Skeletal muscle tissue (tissue), 4 donors: ENCODE data around the gene THSD8. TPM values are rescaled to one million over a fixed set of nuclear protein-coding genes. Genes with fewer than 3 reads are reported as not detected.

Source experiments
- H3K27ac ChIP-seq: one replicate; pipeline ENCODE4 v1.7.0; 2013; ENCODE audit warnings: mild to moderate bottlenecking, low read depth, low read length, inconsistent platforms
- H3K27me3 ChIP-seq, 3 donors: one replicate each; pipeline ENCODE4 v1.7.0; 2013; ENCODE audit warnings: low read length in 3 of 3; ENCODE audit not compliant: control insufficient read depth in 3 of 3, insufficient read depth in 3 of 3
- H3K36me3 ChIP-seq, 3 donors: one replicate each; pipeline ENCODE4 v1.7.0; 2013; ENCODE audit warnings: low read length in 3 of 3; ENCODE audit not compliant: control insufficient read depth in 3 of 3, insufficient read depth in 3 of 3
- H3K4me1 ChIP-seq, 3 donors: one replicate each; pipeline ENCODE4 v1.7.0; 2013; ENCODE audit warnings: low read length in 3 of 3, mild to moderate bottlenecking in 3 of 3; ENCODE audit not compliant: control insufficient read depth in 3 of 3, insufficient read depth in 3 of 3
- H3K4me3 ChIP-seq, 3 donors: one replicate each; pipeline ENCODE4 v1.7.0; 2013; ENCODE audit warnings: low read length in 3 of 3
- H3K9ac ChIP-seq, 3 donors: one replicate each; pipeline ENCODE4 v1.7.0; 2013; ENCODE audit warnings: low read length in 3 of 3, mild to moderate bottlenecking in 3 of 3, moderate library complexity in 2 of 3, low read depth in 1 of 3
- H3K9me3 ChIP-seq, 3 donors: one replicate each; pipeline ENCODE4 v1.7.0; 2013; ENCODE audit warnings: low read length in 3 of 3; ENCODE audit not compliant: control insufficient read depth in 3 of 3
- total RNA-seq: library from RNA; depleted of rRNA; stranded (reverse); fragments of >200 nt; gene quantifications from one replicate; pipeline ENCODE4 v1.2.3, GENCODE V29; 2014
- donor health status: Osteomylitis.

Gene THSD8
- total RNA-seq, 1 donor from 2014 or later, result not detected

DNA sequence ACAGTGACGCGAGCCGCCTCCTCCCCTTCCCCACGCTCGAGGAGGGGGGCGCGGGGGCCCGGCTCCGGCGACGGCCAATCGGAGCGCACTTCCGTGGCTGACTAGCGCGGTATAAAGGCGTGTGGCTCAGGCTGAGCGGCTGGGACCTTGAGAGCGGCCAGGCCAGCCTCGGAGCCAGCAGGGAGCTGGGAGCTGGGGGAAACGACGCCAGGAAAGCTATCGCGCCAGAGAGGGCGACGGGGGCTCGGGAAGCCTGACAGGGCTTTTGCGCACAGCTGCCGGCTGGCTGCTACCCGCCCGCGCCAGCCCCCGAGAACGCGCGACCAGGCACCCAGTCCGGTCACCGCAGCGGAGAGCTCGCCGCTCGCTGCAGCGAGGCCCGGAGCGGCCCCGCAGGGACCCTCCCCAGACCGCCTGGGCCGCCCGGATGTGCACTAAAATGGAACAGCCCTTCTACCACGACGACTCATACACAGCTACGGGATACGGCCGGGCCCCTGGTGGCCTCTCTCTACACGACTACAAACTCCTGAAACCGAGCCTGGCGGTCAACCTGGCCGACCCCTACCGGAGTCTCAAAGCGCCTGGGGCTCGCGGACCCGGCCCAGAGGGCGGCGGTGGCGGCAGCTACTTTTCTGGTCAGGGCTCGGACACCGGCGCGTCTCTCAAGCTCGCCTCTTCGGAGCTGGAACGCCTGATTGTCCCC, 10.4 kb upstream of the THSD8 start, which contains the start of gene JUNB:
Gene JUNB (plus strand): TSS at position 142 of the 706 bp plus-strand sequence. CDS start 286 bp downstream, at position 428.
- peak within 1 kb of the TSS; percentile 99 for H3K27ac ChIP-seq
- H3K36me3 ChIP-seq, result peaks cover 0 to 4% (median under 1%) of the 10 kb centered on the region in 3 donors
- peaks cover 48 to 54% (median 49%) of the 10 kb centered on the region in 3 donors for H3K4me1 ChIP-seq
- peak within 1 kb of the TSS; percentile 93 to 98 (median 93) for H3K4me3 ChIP-seq
- no peaks in the 10 kb centered on the region for H3K9me3 ChIP-seq
- no peaks in the 10 kb centered on the region for H3K27me3 ChIP-seq
- H3K9ac ChIP-seq, result peak within 1 kb of the TSS; percentile 96 to 99 (median 98)

DNA sequence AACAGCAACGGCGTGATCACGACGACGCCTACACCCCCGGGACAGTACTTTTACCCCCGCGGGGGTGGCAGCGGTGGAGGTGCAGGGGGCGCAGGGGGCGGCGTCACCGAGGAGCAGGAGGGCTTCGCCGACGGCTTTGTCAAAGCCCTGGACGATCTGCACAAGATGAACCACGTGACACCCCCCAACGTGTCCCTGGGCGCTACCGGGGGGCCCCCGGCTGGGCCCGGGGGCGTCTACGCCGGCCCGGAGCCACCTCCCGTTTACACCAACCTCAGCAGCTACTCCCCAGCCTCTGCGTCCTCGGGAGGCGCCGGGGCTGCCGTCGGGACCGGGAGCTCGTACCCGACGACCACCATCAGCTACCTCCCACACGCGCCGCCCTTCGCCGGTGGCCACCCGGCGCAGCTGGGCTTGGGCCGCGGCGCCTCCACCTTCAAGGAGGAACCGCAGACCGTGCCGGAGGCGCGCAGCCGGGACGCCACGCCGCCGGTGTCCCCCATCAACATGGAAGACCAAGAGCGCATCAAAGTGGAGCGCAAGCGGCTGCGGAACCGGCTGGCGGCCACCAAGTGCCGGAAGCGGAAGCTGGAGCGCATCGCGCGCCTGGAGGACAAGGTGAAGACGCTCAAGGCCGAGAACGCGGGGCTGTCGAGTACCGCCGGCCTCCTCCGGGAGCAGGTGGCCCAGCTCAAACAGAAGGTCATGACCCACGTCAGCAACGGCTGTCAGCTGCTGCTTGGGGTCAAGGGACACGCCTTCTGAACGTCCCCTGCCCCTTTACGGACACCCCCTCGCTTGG, 9.6 kb upstream of the THSD8 start:
- Histone ChIP-seq H3K9ac (peak overlapping the region; percentile 95 to 99 (median 98)), H3K4me3 (peak overlapping the region; percentile 93 to 98 (median 93)), H3K4me1 (peaks cover 45 to 53% (median 46%) of the 10 kb centered on the region in 3 donors), H3K27me3 (no peaks in the 10 kb centered on the region), H3K9me3 (no peaks in the 10 kb centered on the region), H3K27ac (peak overlapping the region; percentile 99), H3K36me3 (peaks cover 2 to 9% (median 8%) of the 10 kb centered on the region in 3 donors)

DNA sequence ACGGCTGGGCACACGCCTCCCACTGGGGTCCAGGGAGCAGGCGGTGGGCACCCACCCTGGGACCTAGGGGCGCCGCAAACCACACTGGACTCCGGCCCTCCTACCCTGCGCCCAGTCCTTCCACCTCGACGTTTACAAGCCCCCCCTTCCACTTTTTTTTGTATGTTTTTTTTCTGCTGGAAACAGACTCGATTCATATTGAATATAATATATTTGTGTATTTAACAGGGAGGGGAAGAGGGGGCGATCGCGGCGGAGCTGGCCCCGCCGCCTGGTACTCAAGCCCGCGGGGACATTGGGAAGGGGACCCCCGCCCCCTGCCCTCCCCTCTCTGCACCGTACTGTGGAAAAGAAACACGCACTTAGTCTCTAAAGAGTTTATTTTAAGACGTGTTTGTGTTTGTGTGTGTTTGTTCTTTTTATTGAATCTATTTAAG, 9.0 kb upstream of the THSD8 start:
- Histone ChIP-seq H3K27me3 (no peaks in the 10 kb centered on the region), H3K9me3 (no peaks in the 10 kb centered on the region), H3K4me3 (peak overlapping the region; percentile 93 to 98 (median 93)), H3K27ac (peak overlapping the region; percentile 99), H3K4me1 (peaks cover 44 to 51% (median 45%) of the 10 kb centered on the region in 3 donors), H3K36me3 (peaks cover 2 to 9% (median 8%) of the 10 kb centered on the region in 3 donors), H3K9ac (peak overlapping the region; percentile 95 to 99 (median 98))

DNA sequence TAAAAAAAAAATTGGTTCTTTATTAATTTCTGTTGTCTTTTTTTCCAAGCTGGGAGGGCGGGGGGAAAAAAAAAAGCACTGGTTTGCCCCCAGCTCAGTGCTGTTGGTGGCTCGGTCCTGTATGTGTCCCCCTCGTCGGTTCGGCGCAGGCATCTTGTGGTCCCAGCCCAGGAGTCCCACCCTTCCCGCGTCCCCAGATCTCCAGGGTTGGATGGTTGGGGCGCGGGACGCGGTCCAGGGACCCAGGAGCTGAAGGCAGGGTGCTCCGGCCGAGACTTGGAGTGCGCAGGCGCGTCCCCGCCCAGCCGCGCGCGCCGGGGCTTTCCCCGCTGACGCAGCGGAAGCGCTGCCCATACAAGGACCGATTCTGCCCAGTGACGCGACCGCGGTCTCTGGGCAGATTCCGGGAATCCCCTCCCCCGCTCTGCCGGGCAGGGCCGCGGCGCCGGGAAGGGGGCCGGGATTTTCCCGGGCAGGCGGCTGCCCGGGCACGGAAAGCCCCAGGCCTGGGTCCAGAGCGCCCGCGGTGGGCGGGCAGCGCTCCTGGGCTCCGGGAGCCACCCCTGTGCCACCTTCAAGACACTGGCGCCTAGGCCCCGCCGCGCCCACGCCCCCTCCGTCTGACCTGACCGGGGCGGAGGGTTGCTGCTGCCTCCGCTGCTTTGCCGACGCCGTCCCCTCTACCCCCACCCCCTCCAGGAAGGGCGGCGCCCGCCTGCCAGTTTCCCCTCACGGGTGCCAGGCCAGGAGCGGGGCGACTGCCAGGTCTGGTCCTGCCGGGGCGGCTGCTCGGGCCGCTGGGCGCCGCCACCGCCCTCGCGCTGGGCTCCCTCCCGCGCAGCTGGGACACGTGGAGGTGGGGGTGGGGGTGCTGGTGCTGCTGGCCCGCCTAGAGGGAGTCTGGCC, 8.3 kb upstream of the THSD8 start:
- Histone ChIP-seq H3K4me1 (peaks cover 38 to 45% (median 39%) of the 10 kb centered on the region in 3 donors), H3K4me3 (peak overlapping the region; percentile 93 to 98 (median 93)), H3K9me3 (no peaks in the 10 kb centered on the region), H3K36me3 (peaks cover 2 to 10% (median 8%) of the 10 kb centered on the region in 3 donors), H3K9ac (peak overlapping the region; percentile 95 to 99 (median 98)), H3K27me3 (no peaks in the 10 kb centered on the region), H3K27ac (peak overlapping the region; percentile 99)

DNA sequence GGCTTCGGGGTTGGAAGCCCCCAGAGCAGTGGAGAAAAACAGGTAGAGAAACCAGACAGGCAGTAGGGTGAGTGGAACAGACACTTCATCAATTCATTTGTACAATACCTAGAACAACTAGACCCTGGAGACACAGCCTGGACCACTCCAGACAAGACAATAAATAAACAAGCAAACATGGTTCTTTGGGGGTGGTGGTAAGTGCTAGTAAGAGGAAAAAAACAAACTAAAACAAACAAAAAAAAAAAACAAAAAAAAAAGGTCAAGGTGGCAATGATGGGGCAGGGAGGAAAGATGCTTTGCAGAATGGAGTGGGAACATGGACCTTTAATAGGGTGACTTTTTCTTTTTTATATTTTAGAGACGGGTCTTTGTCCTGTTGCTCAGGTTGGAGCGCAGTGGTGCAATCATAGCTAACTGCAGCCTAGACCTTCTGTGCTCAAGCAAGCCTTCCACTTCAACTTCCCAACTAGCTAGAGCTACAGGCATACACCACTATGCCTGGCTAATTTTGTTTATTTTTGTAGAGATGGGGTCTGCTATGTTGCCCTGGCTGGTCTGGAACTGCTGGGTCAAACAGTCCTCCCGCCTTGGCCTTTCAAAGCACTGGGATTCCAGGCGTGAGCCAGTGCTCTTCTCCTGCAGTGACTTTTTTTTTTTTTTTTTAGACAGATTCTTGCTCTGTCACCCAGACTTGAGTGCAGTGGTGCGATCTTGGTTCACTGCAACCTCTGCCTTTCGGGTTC, 7.5 kb upstream of the THSD8 start:
- H3K27me3 ChIP-seq, result no peaks in the 10 kb centered on the region
- H3K4me1 ChIP-seq, result peaks cover 29 to 37% (median 31%) of the 10 kb centered on the region in 3 donors
- no peaks in the 10 kb centered on the region for H3K9me3 ChIP-seq
- H3K9ac ChIP-seq, result peak overlapping the region; percentile 83 to 99 (median 95)
- H3K4me3 ChIP-seq, result peak overlapping the region; percentile 52 to 98 (median 93)
- H3K36me3 ChIP-seq, result peaks cover 8 to 15% (median 10%) of the 10 kb centered on the region in 3 donors
- peak overlapping the region; percentile 99 for H3K27ac ChIP-seq

DNA sequence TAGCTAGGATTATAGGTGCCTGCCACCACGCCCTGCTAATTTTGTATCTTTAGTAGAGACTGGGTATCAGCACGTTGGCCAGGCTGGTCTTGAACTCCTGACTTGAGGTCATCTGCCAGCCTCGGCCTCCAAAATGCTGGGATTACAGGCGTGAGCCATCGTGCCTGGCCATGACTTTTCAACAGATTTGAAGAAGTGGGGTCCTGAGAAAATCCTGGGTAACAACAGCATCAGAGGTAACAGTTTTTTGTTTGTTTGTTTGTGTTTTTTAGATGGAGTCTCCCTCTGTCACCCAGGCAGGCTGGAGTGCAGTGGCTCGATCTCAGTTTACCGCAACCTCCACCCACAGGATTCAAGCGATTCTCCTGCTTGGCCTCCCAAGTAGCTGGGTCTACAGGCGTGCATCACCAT, 6.9 kb upstream of the THSD8 start:
- H3K4me1 ChIP-seq, result peaks cover 29 to 43% (median 30%) of the 10 kb centered on the region in 3 donors
- H3K27ac ChIP-seq, result no peak overlapping the region
- no peaks in the 10 kb centered on the region for H3K27me3 ChIP-seq
- peak overlapping the region in 1 of 3 donors; percentile 83 for H3K9ac ChIP-seq
- peaks cover 14 to 21% (median 16%) of the 10 kb centered on the region in 3 donors for H3K36me3 ChIP-seq
- no peak overlapping the region for H3K4me3 ChIP-seq
- no peaks in the 10 kb centered on the region for H3K9me3 ChIP-seq

DNA sequence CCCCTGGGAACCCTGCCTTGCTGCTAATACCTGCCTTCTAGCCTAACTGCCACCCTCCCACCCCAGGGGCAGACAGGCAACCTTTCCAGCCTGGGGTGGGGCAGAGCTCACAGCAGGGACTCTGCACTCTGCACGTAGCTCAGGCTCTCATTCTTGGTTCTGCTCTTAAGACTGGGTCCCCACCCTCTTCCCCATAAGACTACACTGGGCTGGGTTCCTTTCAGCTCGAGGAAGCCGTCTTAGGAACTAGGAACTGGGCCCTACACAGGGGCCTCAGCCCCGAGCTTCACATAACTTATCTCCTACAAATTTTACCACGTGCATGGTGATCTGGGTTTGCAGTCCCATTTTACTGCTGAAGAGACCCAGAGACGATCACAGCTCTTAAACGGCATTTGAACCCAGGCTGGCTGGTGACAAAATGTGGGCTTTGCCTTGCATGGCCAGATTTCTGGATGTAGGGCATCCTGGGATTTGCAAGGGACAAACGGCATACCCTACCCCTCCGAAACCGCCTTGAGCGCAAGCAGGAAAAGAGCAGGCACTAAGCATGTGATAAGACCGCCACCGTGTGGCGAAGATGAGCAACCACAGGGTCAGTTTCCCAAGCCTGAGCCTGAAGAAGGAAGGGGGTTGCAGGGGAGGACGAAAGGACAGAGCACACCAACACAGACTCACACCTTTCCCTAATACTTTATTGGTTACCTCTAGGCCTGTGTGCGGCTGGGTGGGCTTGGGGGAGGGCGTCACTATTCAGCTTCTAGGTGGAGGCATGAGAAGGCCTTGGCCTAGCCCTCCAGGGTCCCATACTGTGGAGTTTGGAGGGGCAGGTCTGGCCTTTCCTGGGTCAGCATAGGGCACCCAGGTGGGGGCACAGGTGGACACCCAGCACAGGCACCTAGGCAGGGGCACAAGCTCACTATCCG, 5.5 kb upstream of the THSD8 start:
- Histone ChIP-seq H3K9me3 (no peaks in the 10 kb centered on the region), H3K9ac (peak overlapping the region in 2 of 3 donors; percentile 54), H3K4me1 (peaks cover 28 to 45% (median 31%) of the 10 kb centered on the region in 3 donors), H3K4me3 (peak overlapping the region in 1 of 3 donors; percentile 40), H3K36me3 (peaks cover 20 to 27% (median 24%) of the 10 kb centered on the region in 3 donors), H3K27ac (peak overlapping the region; percentile 40), H3K27me3 (no peaks in the 10 kb centered on the region)

DNA sequence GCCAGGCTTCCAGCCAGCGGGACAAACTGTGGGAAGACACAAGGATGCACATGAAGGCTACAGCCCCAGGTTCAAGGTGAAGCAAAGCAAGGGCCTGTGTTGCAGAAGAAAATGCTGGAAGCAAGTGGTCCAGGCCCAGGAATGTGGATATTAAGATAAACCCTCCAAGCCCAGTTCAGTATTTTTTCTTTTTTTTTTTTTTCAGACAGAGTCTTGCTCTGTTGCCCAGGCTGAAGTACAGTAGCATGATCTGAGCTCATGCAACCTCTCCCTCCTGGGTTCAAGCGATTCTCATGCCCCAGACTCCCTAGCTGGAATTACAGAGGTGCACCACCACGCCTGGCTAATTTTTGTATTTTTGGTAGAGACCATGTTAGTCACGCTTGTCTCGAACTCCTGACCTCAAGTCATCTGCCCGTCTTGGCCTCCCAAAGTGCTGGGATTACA, 4.7 kb upstream of the THSD8 start:
- H3K27ac ChIP-seq, result no peak overlapping the region
- H3K36me3 ChIP-seq, result peaks cover 20 to 29% (median 24%) of the 10 kb centered on the region in 3 donors
- no peaks in the 10 kb centered on the region for H3K9me3 ChIP-seq
- no peak overlapping the region for H3K9ac ChIP-seq
- no peaks in the 10 kb centered on the region for H3K27me3 ChIP-seq
- H3K4me3 ChIP-seq, result no peak overlapping the region
- peaks cover 31 to 52% (median 34%) of the 10 kb centered on the region in 3 donors for H3K4me1 ChIP-seq
